ENCODE measurements around the gene PHF10.

DNA sequence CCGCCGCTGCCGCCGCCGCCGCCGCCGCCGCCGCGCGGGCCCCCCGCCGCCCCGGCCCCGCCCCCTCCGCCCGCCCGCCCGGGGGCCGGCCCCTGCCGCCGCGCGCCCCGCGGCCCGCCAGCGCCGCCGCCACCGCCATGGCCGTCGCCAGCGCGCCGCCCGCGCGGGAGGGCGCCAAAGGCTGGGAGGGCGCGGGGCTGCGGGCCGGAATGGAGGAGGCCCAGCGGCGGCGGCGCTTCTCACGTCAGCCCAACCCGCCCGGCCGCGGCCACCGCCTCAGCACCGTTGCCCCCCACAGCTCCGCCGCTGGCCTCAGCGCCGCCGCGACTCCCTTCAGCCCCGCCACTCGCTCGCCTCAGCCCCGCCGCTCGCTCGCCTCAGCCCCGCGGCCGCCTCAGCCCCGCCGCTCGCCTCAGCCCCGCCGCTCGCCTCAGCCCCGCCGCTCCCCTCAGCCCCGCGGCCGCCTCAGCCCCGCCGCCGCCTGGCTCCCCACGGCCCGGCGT is 258 bp downstream of the PHF10 start:
- TF ChIP-seq EZH2 (IDR thresholded peaks at IDR 0.05; ENCODE audit: borderline replicate concordance, insufficient read depth, low read depth, low read length, poor library complexity, severe bottlenecking) (no peak), CTCF (IDR thresholded peaks at IDR 0.05) (no peak)
